T-helper 1 cell treated with Interleukin-12 subunit alpha and Interleukin-12 subunit beta and Interleukin-4 antibody, amounts not matched to agents 30 ng/mL and 1 ng/mL, for 36 hours (primary cell): Measurements from ENCODE around the gene RUNX2. TPM values are rescaled to one million over a fixed set of nuclear protein-coding genes. Genes with fewer than 3 reads are reported as not detected.

Source experiments
- intact Hi-C: fragments of 100-400 bp; cut with micrococcal nuclease; formaldehyde crosslinking; loops from one replicate; pipeline ENCODE4 v1.15.1; 2024
- total RNA-seq: library from RNA; stranded (reverse); gene quantifications from 2 replicates; pipeline ENCODE4 v1.2.3, GENCODE V29; 2022

The RUNX2 gene
- total RNA-seq, 1 donor from 2014 or later: 14.6 TPM

- intact Hi-C loops: no loop called here
These were observed 70.1 kb downstream of the RUNX2 start for GRCh38 chr6:45398075-45398813.

GRCh38 chr6:45400021-45400420, 71.9 kb downstream of the RUNX2 start:
- intact Hi-C loops: no loop called here

GRCh38 chr6:45411959-45412358, 83.8 kb downstream of the RUNX2 start:
- intact Hi-C loops: no loop called here

GRCh38 chr6:45415315-45415714, 87.2 kb downstream of the RUNX2 start:
- intact Hi-C loops: no loop called here

- intact Hi-C loops: no loop called here
These were observed 87.8 kb downstream of the RUNX2 start for GRCh38 chr6:45415788-45416518.

GRCh38 chr6:45416700-45417099, 88.6 kb downstream of the RUNX2 start:
- intact Hi-C loops: no loop called here

- intact Hi-C loops: no loop called here
These were observed 89.3 kb downstream of the RUNX2 start for GRCh38 chr6:45417436-45417835.

GRCh38 chr6:45419571-45420082, 91.5 kb downstream of the RUNX2 start:
- intact Hi-C loops: loop anchor here (1.0 to 5.0 kb wide), 11 partner anchors 167 to 945 kb away; no protein-coding TSS in a partner anchor

GRCh38 chr6:45420083-45420908, 92.2 kb downstream of the RUNX2 start:
- intact Hi-C loops: loop anchor here (1.0 to 5.0 kb wide), 7 partner anchors 242 to 945 kb away; no protein-coding TSS in a partner anchor

GRCh38 chr6:45420909-45421708, 93.0 kb downstream of the RUNX2 start:
- intact Hi-C loops: loop anchor here (1.0 to 5.0 kb wide), 10 partner anchors 43 to 946 kb away; no protein-coding TSS in a partner anchor

- intact Hi-C loops: loop anchor here (1.0 to 5.0 kb wide), 14 partner anchors 15 to 947 kb away; no protein-coding TSS in a partner anchor
These were observed 93.8 kb downstream of the RUNX2 start for GRCh38 chr6:45421709-45422502.

GRCh38 chr6:45422503-45423110, 94.5 kb downstream of the RUNX2 start:
- intact Hi-C loops: loop anchor here (1.0 to 5.0 kb wide), 9 partner anchors 14 to 590 kb away; no protein-coding TSS in a partner anchor

GRCh38 chr6:45423111-45423823, 95.1 kb downstream of the RUNX2 start:
- intact Hi-C loops: loop anchor here (1.0 to 5.0 kb wide), 8 partner anchors 14 to 589 kb away; no protein-coding TSS in a partner anchor

GRCh38 chr6:45423824-45424450, 95.8 kb downstream of the RUNX2 start:
- intact Hi-C loops: loop anchor here (1.0 to 5.0 kb wide), 8 partner anchors 13 to 588 kb away; no protein-coding TSS in a partner anchor

GRCh38 chr6:45424451-45424861, 96.3 kb downstream of the RUNX2 start:
- intact Hi-C loops: loop anchor here (5.0 kb wide), 3 partner anchors 238 to 588 kb away; no protein-coding TSS in a partner anchor

GRCh38 chr6:45426251-45426650, 98.1 kb downstream of the RUNX2 start:
- intact Hi-C loops: loop anchor here (1.0 kb wide), 1 partner anchor 8 kb away; no protein-coding TSS in a partner anchor

- intact Hi-C loops: no loop called here
These were observed 99.6 kb downstream of the RUNX2 start for GRCh38 chr6:45427726-45428125.

- intact Hi-C loops: no loop called here
These were observed 100.6 kb downstream of the RUNX2 start for GRCh38 chr6:45428727-45429126.
